Muscle layer of colon (tissue), 2 donors: ENCODE measurements around the gene LGALS3BP.
"Not testable (repeated sequence)": the region's sequence is repeated elsewhere in the genome, so short reads cannot be mapped to it uniquely, and the experiment has no call there.

Experiments
- H3K27ac ChIP-seq: one replicate; pipeline ENCODE4 v1.7.0; 2013; ENCODE audit warnings: low read depth, mild to moderate bottlenecking, low read length, moderate library complexity
- H3K27me3 ChIP-seq, 2 donors: one replicate each; pipeline ENCODE4 v1.7.0; 2013; ENCODE audit warnings: low read length in 2 of 2, mild to moderate bottlenecking in 2 of 2; ENCODE audit not compliant: insufficient read depth in 2 of 2, control insufficient read depth in 1 of 2
- H3K36me3 ChIP-seq: one replicate; pipeline ENCODE4 v1.7.0; 2013; ENCODE audit warnings: mild to moderate bottlenecking, low read length; ENCODE audit not compliant: insufficient read depth
- H3K4me1 ChIP-seq: one replicate; pipeline ENCODE4 v1.7.0; 2013; ENCODE audit warnings: mild to moderate bottlenecking, low read length; ENCODE audit not compliant: insufficient read depth
- H3K4me3 ChIP-seq, 2 donors: one replicate each; pipeline ENCODE4 v1.7.0; 2013; ENCODE audit warnings: low read length in 2 of 2, low read depth in 1 of 2, mild to moderate bottlenecking in 1 of 2, moderate library complexity in 1 of 2
- H3K9ac ChIP-seq: one replicate; pipeline ENCODE4 v1.7.0; 2013; ENCODE audit warnings: low read length
- H3K9me3 ChIP-seq: one replicate; pipeline ENCODE4 v1.7.0; 2013; ENCODE audit warnings: mild to moderate bottlenecking, low read length
- donor health status: abdominal sarcoma.
- donor health status: Adenocarcinoma of cecum.

LGALS3BP gene

GRCh38 chr17:78947235-78948149 lies 32.2 kb downstream of the LGALS3BP start:
- Histone ChIP-seq H3K27ac (no peak overlapping the region), H3K9ac (no peak overlapping the region)

GRCh38 chr17:78946631-78947030 lies 33.1 kb downstream of the LGALS3BP start:
- Histone ChIP-seq H3K4me3 (no peak overlapping the region), H3K36me3 (no peaks in the 10 kb centered on the region), H3K27me3 (no peaks in the 10 kb centered on the region), H3K27ac (no peak overlapping the region), H3K4me1 (no peaks in the 10 kb centered on the region), H3K9ac (no peak overlapping the region), H3K9me3 (peaks cover 5% of the 10 kb centered on the region)

More at GRCh38 chr17:78947235-78948149, 32.2 kb downstream of the LGALS3BP start:
- Histone ChIP-seq H3K36me3 (no peaks in the 10 kb centered on the region), H3K9me3 (peaks cover 5% of the 10 kb centered on the region), H3K4me1 (peaks cover 3% of the 10 kb centered on the region), H3K27me3 (no peaks in the 10 kb centered on the region), H3K4me3 (no peak overlapping the region)

GRCh38 chr17:78946131-78946530 lies 33.6 kb downstream of the LGALS3BP start:
- H3K9me3 ChIP-seq: peaks cover 5% of the 10 kb centered on the region
- no peak overlapping the region for H3K9ac ChIP-seq
- H3K27ac ChIP-seq: no peak overlapping the region
- H3K27me3 ChIP-seq: no peaks in the 10 kb centered on the region
- no peaks in the 10 kb centered on the region for H3K4me1 ChIP-seq
- no peaks in the 10 kb centered on the region for H3K36me3 ChIP-seq
- H3K4me3 ChIP-seq: no peak overlapping the region

- H3K4me3 ChIP-seq, H3K4me1 ChIP-seq, H3K9ac ChIP-seq, H3K9me3 ChIP-seq, H3K27me3 ChIP-seq, H3K36me3 ChIP-seq, H3K27ac ChIP-seq: not testable (repeated sequence)
Measured at GRCh38 chr17:78945455-78945854, 34.3 kb downstream of the LGALS3BP start.

- Histone ChIP-seq H3K36me3 (no peaks in the 10 kb centered on the region), H3K27me3 (no peaks in the 10 kb centered on the region), H3K4me3 (no peak overlapping the region), H3K4me1 (no peaks in the 10 kb centered on the region), H3K9me3 (no peaks in the 10 kb centered on the region), H3K27ac (no peak overlapping the region), H3K9ac (no peak overlapping the region)
Measured at GRCh38 chr17:78944956-78945355, 34.8 kb downstream of the LGALS3BP start.

- Histone ChIP-seq H3K4me3 (no peak overlapping the region), H3K9ac (no peak overlapping the region), H3K36me3 (no peaks in the 10 kb centered on the region), H3K9me3 (no peaks in the 10 kb centered on the region), H3K27me3 (no peaks in the 10 kb centered on the region), H3K4me1 (no peaks in the 10 kb centered on the region), H3K27ac (no peak overlapping the region)
Measured at GRCh38 chr17:78944026-78944425, 35.7 kb downstream of the LGALS3BP start.

GRCh38 chr17:78940708-78941107 lies 39.0 kb downstream of the LGALS3BP start:
- H3K27me3 ChIP-seq: no peaks in the 10 kb centered on the region
- H3K27ac ChIP-seq: no peak overlapping the region
- H3K9ac ChIP-seq: no peak overlapping the region
- H3K36me3 ChIP-seq: no peaks in the 10 kb centered on the region
- peaks cover 6% of the 10 kb centered on the region for H3K4me1 ChIP-seq
- H3K4me3 ChIP-seq: no peak overlapping the region
- no peaks in the 10 kb centered on the region for H3K9me3 ChIP-seq

GRCh38 chr17:78940258-78940657 lies 39.5 kb downstream of the LGALS3BP start:
- H3K4me3 ChIP-seq: no peak overlapping the region
- H3K36me3 ChIP-seq: no peaks in the 10 kb centered on the region
- no peaks in the 10 kb centered on the region for H3K27me3 ChIP-seq
- H3K4me1 ChIP-seq: peaks cover 11% of the 10 kb centered on the region
- no peak overlapping the region for H3K9ac ChIP-seq
- H3K27ac ChIP-seq: no peak overlapping the region
- no peaks in the 10 kb centered on the region for H3K9me3 ChIP-seq

- no peak overlapping the region for H3K9ac ChIP-seq
- peaks cover 17% of the 10 kb centered on the region for H3K4me1 ChIP-seq
- H3K9me3 ChIP-seq: no peaks in the 10 kb centered on the region
- no peak overlapping the region for H3K4me3 ChIP-seq
- no peaks in the 10 kb centered on the region for H3K27me3 ChIP-seq
- no peaks in the 10 kb centered on the region for H3K36me3 ChIP-seq
- H3K27ac ChIP-seq: no peak overlapping the region
Measured at GRCh38 chr17:78939615-78940014, 40.1 kb downstream of the LGALS3BP start.

GRCh38 chr17:78937561-78937960 lies 42.2 kb downstream of the LGALS3BP start:
- Histone ChIP-seq H3K27me3 (no peaks in the 10 kb centered on the region), H3K4me1 (peaks cover 32% of the 10 kb centered on the region), H3K9me3 (no peaks in the 10 kb centered on the region), H3K9ac (no peak overlapping the region), H3K36me3 (no peaks in the 10 kb centered on the region), H3K4me3 (no peak overlapping the region), H3K27ac (no peak overlapping the region)

GRCh38 chr17:78935419-78936323 lies 44.1 kb downstream of the LGALS3BP start:
- H3K27ac ChIP-seq: peak overlapping the region; percentile 84
- H3K4me1 ChIP-seq: peaks cover 32% of the 10 kb centered on the region
- no peaks in the 10 kb centered on the region for H3K27me3 ChIP-seq
- no peak overlapping the region for H3K9ac ChIP-seq
- H3K36me3 ChIP-seq: no peaks in the 10 kb centered on the region
- no peak overlapping the region for H3K4me3 ChIP-seq
- H3K9me3 ChIP-seq: no peaks in the 10 kb centered on the region
